OCI-LY1 (cell line): ENCODE measurements around the gene DIP2B.

Experiments used
- H2AFZ ChIP-seq: fragments of 200-600 bp; sonication (generic), shearing (Covaris generic); 2 replicates; pipeline ENCODE4 v1.6.0; 2014; ENCODE audit warnings: antibody characterized with exemption, mild to moderate bottlenecking, low read length
- H3F3A ChIP-seq: fragments of 200-600 bp; sonication (generic), shearing (Covaris generic); 2 replicates; pipeline ENCODE4 v1.6.0; 2014; ENCODE audit warnings: mild to moderate bottlenecking, antibody characterized with exemption, low read length, moderate library complexity; ENCODE audit not compliant: insufficient read depth
- H3K27ac ChIP-seq: fragments of 200-600 bp; sonication (generic); 2 replicates; pipeline ENCODE4 v1.5.1; 2014; ENCODE audit warnings: low read length, mixed run types, mild to moderate bottlenecking, low read depth; ENCODE audit not compliant: poor library complexity, severe bottlenecking
- H3K27me3 ChIP-seq: fragments of 200-600 bp; sonication (generic); 2 replicates; pipeline ENCODE4 v1.6.0; 2014; ENCODE audit warnings: antibody characterized with exemption, mild to moderate bottlenecking, low read length, moderate library complexity; ENCODE audit not compliant: insufficient read depth
- H3K36me3 ChIP-seq: fragments of 200-600 bp; sonication (generic); 2 replicates; pipeline ENCODE4 v1.6.1; 2014; ENCODE audit warnings: mild to moderate bottlenecking, antibody characterized with exemption, low read length, moderate library complexity, mixed read lengths; ENCODE audit not compliant: insufficient read depth
- H3K4me1 ChIP-seq: fragments of 200-600 bp; sonication (generic); 2 replicates; pipeline ENCODE4 v1.5.1; 2014; ENCODE audit warnings: mild to moderate bottlenecking, low read length, moderate library complexity; ENCODE audit not compliant: insufficient read depth, severe bottlenecking
- H3K4me2 ChIP-seq: fragments of 200-600 bp; sonication (generic), shearing (Covaris generic); 2 replicates; pipeline ENCODE4 v1.6.1; 2014; ENCODE audit warnings: low read length
- H3K4me3 ChIP-seq: fragments of 200-600 bp; sonication (generic); 2 replicates; pipeline ENCODE4 v1.5.1; 2014; ENCODE audit warnings: low read length, low read depth, mild to moderate bottlenecking, mixed read lengths; ENCODE audit not compliant: poor library complexity, severe bottlenecking
- H3K79me2 ChIP-seq: fragments of 200-600 bp; shearing (Covaris generic); 2 replicates; pipeline ENCODE4 v1.6.1; 2016; ENCODE audit warnings: mixed run types, low read length, mixed read lengths; ENCODE audit not compliant: insufficient read depth
- H3K9ac ChIP-seq: fragments of 200-600 bp; sonication (generic), shearing (Covaris generic); 2 replicates; pipeline ENCODE4 v1.6.1; 2014; ENCODE audit warnings: mild to moderate bottlenecking, low read length, mixed read lengths
- H3K9me2 ChIP-seq: fragments of 200-600 bp; sonication (generic), shearing (Covaris generic); 2 replicates; pipeline ENCODE4 v1.6.1; 2014; ENCODE audit warnings: low read depth, mild to moderate bottlenecking, low read length, mixed read lengths
- H3K9me3 ChIP-seq: fragments of 200-600 bp; shearing (Covaris generic); 2 replicates; pipeline ENCODE4 v1.6.1; 2014; ENCODE audit warnings: low read length, mixed read lengths
- H4K20me1 ChIP-seq: fragments of 200-600 bp; sonication (generic), shearing (Covaris generic); 2 replicates; pipeline ENCODE4 v1.6.0; 2016; ENCODE audit warnings: mild to moderate bottlenecking, low read length; ENCODE audit not compliant: insufficient read depth
- EZH2 ChIP-seq: fragments of 200-600 bp; sonication (generic), shearing (Covaris generic); IDR thresholded peaks from 2 replicates; pipeline ENCODE4 v1.8.0; 2017; ENCODE audit warnings: borderline replicate concordance, mixed run types, mild to moderate bottlenecking, antibody characterized with exemption, low read length, moderate library complexity, mixed read lengths
- TF ChIP-seq, protein P1 (sequence below): fragments of 200-600 bp; sonication (generic), shearing (Covaris generic); IDR thresholded peaks from 2 replicates; pipeline ENCODE4 v1.5.1; 2017; ENCODE audit warnings: mild to moderate bottlenecking, antibody characterized with exemption, low read length, moderate library complexity, mixed read lengths

Gene DIP2B

DNA sequence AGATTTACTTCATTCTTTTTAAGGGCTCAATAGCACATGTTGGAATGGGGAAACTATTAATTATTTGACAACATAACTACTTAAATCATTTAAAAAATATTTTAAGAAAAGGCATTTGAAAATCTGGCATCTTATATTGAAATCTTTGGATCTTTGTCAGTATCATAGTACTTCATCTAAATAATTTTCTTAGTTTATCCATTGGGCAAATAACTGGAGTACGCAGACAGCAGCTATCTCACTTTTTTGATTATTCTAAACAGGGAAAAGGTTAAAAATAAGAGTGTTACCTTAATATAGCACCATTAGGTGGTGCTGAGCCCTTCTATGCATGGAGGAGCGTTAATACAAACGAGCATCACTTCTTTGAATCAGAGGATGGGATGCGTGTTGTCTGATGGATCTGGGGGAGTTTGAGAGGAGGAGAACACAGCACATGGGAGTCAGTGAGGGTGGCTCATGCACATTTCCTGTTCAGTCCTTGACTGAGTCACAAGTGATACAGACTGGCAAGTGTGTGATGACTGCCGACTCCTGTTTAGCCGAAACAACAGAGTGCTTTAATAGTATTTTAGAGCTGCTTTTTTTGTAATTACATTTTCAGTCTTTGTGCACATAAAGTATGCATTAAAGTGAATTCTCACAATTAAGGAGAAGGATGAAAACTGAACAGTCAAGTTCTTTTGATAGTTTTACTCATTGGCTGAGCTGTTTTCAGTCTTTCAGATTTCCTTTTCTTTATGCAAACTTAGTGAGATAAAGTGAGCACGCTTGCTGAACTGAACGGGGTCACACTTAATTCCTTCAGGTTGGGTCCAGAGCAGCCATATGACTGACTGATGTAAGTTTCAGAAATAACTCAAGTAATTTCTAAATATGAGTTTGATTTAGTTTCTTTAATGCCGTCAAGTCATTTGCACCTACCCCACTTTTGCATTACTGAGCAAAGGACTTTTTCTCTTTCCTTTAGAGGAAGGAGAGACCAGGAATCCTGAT lies 92.7 kb downstream of the DIP2B start:
- no peaks in the 10 kb centered on the region for H3K27me3 ChIP-seq
- H3K4me2 ChIP-seq: peak overlapping the region; percentile 68
- H3K9me2 ChIP-seq: no peaks in the 10 kb centered on the region
- no peaks in the 10 kb centered on the region for H4K20me1 ChIP-seq
- H3K4me3 ChIP-seq: peak overlapping the region; percentile 43
- no peaks in the 10 kb centered on the region for H3K79me2 ChIP-seq
- no peak for TF ChIP-seq EZH2
- TF ChIP-seq, protein P1, sequence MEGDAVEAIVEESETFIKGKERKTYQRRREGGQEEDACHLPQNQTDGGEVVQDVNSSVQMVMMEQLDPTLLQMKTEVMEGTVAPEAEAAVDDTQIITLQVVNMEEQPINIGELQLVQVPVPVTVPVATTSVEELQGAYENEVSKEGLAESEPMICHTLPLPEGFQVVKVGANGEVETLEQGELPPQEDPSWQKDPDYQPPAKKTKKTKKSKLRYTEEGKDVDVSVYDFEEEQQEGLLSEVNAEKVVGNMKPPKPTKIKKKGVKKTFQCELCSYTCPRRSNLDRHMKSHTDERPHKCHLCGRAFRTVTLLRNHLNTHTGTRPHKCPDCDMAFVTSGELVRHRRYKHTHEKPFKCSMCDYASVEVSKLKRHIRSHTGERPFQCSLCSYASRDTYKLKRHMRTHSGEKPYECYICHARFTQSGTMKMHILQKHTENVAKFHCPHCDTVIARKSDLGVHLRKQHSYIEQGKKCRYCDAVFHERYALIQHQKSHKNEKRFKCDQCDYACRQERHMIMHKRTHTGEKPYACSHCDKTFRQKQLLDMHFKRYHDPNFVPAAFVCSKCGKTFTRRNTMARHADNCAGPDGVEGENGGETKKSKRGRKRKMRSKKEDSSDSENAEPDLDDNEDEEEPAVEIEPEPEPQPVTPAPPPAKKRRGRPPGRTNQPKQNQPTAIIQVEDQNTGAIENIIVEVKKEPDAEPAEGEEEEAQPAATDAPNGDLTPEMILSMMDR: peak; percentile 19; the same call in 1 of the 2 replicates
- H3K27ac ChIP-seq: peak overlapping the region; percentile 48
- H3K9ac ChIP-seq: peak overlapping the region; percentile 33
- no peaks in the 10 kb centered on the region for H3K36me3 ChIP-seq
- H3K4me1 ChIP-seq: peaks cover 15% of the 10 kb centered on the region
- no peaks in the 10 kb centered on the region for H3K9me3 ChIP-seq
- no peak overlapping the region for H2AFZ ChIP-seq
- no peaks in the 10 kb centered on the region for H3F3A ChIP-seq

DNA sequence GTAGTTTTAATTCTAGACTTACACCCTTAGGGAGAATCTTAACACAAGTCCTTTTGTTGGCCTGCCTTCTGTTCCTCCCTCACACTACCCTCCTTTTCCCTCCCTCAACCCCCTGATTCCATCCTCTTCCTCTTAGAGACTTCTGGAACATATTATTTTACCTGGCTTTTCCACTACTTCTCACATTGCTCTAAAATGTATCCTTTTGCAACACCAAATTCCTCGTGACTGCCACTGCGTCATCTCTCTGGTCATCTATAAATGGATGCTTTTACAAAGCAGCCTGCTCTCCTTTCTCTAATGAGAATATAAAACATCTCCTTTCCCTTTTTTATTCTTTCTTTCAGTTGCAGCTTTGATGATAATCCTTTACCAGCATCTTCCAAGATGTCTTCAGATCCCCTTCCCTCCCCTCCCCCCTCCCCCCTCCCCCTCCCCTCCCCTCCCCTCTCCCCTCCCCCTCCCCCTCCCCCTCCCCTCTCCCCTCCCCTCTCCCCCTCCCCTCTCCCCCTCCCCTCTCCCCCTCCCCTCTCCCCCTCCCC lies 93.6 kb downstream of the DIP2B start:
- H3F3A ChIP-seq: no peaks in the 10 kb centered on the region
- no peaks in the 10 kb centered on the region for H3K27me3 ChIP-seq
- H3K4me3 ChIP-seq: no peak overlapping the region
- H3K4me1 ChIP-seq: peaks cover 15% of the 10 kb centered on the region
- H3K9ac ChIP-seq: no peak overlapping the region
- no peaks in the 10 kb centered on the region for H3K79me2 ChIP-seq
- no peaks in the 10 kb centered on the region for H3K9me2 ChIP-seq
- no peaks in the 10 kb centered on the region for H4K20me1 ChIP-seq
- no peak overlapping the region for H2AFZ ChIP-seq
- no peak overlapping the region for H3K27ac ChIP-seq
- peak overlapping the region; percentile 68; the same call in 1 of the 2 replicates for H3K4me2 ChIP-seq
- H3K9me3 ChIP-seq: no peaks in the 10 kb centered on the region
- TF ChIP-seq, protein P1: no peak
- no peak for TF ChIP-seq EZH2
- no peaks in the 10 kb centered on the region for H3K36me3 ChIP-seq

DNA sequence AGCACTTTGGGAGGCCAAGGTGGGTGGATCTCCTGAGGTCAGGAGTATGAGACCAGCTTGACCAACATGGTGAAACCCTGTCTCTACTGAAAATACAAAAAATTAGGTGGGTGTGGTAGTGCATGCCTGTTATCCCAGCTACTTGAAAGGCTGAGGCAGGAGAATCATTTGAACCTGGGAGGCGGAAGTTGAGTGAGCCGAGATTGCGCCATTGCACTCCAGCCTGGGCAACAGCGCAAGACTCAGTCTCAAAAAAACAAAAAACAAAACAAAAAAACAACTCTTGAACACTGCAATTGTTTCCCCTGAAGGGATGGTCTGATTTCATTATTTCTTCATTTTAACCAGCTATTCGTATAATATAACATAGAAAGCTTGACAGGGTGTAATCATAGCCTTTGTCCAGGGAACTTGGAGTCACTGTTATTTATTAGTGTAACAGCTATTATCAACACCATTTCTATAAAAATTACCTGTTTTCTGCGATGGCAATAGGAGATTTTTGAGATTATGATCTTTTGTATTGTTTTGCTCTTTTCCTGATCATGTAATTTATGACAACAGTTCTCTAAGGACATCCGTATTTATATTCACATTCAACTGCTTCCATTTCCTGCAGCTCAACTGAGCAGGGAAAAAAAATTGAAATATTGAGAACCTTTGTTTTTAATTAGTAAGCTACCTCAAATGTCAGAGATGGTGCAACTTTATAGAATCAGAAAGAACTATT lies 94.7 kb downstream of the DIP2B start:
- no peaks in the 10 kb centered on the region for H3F3A ChIP-seq
- H3K79me2 ChIP-seq: no peaks in the 10 kb centered on the region
- H3K36me3 ChIP-seq: no peaks in the 10 kb centered on the region
- peaks cover 15% of the 10 kb centered on the region for H3K4me1 ChIP-seq
- H4K20me1 ChIP-seq: no peaks in the 10 kb centered on the region
- no peaks in the 10 kb centered on the region for H3K27me3 ChIP-seq
- H3K4me3 ChIP-seq: no peak overlapping the region
- TF ChIP-seq EZH2: no peak
- TF ChIP-seq, protein P1: no peak
- no peak overlapping the region for H3K9ac ChIP-seq
- no peak overlapping the region for H3K27ac ChIP-seq
- H3K9me2 ChIP-seq: no peaks in the 10 kb centered on the region
- H3K4me2 ChIP-seq: no peak overlapping the region
- H2AFZ ChIP-seq: no peak overlapping the region
- no peaks in the 10 kb centered on the region for H3K9me3 ChIP-seq
